Middle frontal gyrus (tissue), 1 donor: ENCODE data around the gene CRYBB1.

Experiments
- DNase-seq: peaks from one replicate; pipeline ENCODE4 v3.0.0-alpha.2; 2015; ENCODE audit warnings: low spot score; ENCODE audit errors: extremely low spot score

The CRYBB1 gene

DNA sequence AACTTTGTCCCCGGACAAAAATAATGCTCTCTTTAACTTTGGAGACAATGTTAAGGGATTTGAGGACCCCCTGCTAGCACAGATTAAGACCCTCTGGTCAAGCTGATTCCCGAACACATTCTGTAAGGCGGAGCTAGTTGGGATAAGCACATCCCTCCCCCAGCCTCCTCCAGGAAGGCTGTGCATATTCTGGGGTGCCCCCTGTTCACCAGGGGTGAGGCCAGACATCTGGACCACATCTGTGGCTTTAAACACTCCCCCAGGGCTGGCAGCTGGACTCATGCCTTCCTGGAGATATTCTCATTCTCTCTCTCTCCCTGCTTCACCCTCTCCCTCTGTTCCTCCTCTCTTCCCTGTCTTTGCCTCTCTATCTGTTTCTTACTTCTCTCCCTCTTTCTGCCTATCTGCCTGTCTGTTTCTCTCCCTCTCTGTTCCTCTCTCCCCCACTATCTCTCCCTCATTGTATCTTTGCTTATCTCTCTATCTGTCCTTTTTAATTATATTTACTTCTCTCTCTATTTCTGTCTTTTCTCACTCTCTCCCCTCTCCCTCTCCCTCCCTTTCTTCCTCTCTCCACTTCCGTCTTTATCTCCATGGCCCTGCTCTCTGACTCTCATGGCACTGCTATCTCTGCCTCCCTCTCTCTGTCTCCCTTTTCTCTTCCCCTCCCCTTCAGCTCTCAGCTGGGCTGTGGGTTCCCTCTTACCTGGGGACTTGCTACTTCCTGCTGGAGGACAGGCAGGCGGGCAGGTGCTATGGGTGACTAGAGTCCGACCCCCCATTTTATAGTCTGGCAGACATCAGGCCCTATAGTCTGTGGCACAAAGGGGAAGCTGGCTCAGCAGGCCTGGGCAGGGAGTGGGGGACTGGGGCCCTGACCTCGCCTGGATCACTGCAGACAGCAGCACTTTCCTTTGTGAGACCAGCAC, at the start of gene CRYBB1:
Gene CRYBB1 (minus strand): TSS at position 757 of the 929 bp plus-strand sequence. CDS start 1,708 bp downstream, outside the sequence.
- no peak for DNase-seq

DNA sequence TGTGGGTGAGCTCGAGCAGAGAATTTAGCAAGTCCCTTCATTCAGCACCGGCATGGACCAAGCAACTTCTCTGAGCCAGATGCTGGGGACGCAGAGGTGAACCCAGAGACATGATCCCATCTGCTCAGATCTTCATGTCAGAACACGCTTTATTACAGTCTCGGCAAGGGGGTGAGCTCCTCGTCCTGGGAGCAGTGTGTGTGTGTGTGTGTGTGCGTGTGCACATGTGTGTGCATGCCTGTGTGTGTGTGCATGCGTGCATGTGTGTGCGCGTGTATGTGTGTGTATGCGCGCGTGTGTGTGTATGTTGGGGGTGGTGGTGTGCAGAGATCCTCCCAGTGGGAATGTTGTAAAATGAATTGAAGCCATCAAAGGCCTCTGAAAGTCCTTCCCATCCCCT, 49.3 kb upstream of the CRYBB1 start:
- DNase-seq, result no peak

DNA sequence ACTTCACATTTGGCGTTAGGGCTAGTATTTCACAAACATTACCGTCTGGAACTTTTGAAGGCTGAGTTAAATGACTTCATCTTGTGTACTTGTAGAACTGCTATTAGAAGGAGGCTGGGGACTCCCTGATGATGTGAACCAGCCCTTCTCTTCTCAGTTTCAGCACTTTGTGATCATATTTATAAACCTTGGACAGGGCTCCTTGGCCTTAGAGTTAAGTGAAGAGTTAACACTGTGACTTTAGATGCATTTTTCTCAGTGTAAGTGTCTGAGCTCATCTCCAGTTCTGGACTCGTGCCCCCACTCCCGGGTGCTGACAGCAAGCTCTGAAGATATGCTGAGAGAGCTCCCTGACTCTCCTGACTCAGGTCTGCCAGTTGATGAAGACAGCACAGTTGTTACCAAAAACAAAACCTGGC, 48.0 kb upstream of the CRYBB1 start:
- no peak for DNase-seq

DNA sequence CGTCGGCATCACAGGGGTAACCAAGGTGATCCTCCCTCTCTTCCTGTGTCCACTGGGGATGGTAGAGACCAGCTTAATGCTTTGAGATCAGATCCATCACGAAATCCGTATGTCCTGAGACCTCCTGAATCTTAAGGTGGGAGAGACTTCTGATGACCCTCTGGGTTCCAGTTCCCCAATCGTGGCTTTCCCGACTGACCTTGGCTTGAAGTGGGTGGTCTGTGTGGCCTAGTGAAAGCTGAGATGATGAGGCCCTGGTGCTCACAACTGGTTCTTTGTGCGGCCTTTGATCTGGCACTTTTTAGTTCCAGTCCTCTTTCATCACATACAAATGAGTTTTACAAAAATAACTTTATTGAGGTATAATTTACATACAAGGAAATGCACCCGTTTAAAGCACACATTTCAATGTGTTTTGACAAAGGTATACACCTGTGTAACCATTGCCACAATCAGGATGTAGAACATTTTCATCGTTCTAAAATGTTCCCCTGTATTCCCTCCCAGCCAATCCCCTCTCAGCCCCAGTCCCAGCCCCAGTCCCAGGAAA, 45.6 kb upstream of the CRYBB1 start:
- no peak for DNase-seq

- no peak for DNase-seq
Observed at GRCh38 chr22:26662160-26662559, 44.3 kb upstream of the CRYBB1 start.

DNA sequence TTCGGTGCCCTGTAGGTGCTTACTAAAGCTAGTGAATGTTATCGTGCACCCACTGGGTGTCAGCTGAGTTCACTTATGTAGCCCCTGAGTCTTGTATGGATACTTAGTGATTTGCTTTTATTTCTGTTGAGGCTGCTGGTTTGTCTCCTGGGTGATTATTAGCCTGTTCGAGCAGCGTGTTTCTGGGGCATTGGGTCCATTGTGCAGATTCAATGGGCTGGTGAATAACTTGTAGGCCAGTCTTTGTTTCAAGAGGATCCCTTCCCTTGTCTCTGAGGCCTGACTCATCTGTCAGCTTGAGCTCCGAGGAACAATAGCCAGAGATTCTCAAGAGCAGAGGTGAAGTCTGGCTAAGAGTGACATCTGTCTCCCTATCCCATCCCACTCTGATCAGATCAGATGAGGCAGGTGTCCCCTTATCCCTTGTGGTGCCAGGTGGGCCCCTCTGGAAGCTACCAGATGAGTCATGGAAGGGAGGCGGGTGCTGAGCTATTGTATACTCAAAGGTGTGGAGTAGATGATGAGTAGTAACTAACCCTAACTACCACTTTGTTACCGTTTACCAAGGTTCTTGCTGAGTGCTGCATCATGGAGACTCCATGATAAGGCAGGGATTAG, 43.2 kb upstream of the CRYBB1 start:
- DNase-seq, result no peak

DNA sequence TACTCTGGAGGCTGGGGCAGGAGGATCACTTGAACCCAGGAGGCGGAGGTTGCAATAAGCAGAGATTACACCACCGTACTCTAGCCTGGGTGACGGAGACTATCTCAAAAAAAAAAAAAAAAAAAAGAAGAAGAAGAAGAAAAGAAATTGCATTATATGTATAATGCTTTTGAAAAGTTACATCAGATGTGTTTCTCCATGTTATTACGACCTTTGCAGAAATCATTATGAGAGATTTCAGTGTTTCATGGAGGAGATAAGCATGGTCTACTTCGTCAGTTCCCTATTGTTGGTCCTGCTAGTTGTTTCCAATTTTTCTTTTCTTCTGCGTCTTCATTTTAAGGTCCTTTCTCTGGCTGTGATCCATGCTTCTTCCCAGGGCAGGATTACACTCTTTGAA, 42.5 kb upstream of the CRYBB1 start:
- no peak for DNase-seq

GRCh38 chr22:26658671-26659478, 41.0 kb upstream of the CRYBB1 start:
- DNase-seq, result no peak

GRCh38 chr22:26658161-26658560, 40.3 kb upstream of the CRYBB1 start:
- DNase-seq, result no peak

- no peak for DNase-seq
Observed at GRCh38 chr22:26656891-26657851, 39.3 kb upstream of the CRYBB1 start, which contains the start of gene MIAT. Gene MIAT, plus strand, starts transcription at chr22:26657588.

- DNase-seq, result no peak
Observed at GRCh38 chr22:26651815-26652214, 34.0 kb upstream of the CRYBB1 start.

- DNase-seq, result no peak
Observed at GRCh38 chr22:26650722-26651421, 33.0 kb upstream of the CRYBB1 start.

- DNase-seq, result no peak
Observed at GRCh38 chr22:26648528-26649388, 30.9 kb upstream of the CRYBB1 start.

- no peak for DNase-seq
Observed at GRCh38 chr22:26648011-26648497, 30.2 kb upstream of the CRYBB1 start.

DNA sequence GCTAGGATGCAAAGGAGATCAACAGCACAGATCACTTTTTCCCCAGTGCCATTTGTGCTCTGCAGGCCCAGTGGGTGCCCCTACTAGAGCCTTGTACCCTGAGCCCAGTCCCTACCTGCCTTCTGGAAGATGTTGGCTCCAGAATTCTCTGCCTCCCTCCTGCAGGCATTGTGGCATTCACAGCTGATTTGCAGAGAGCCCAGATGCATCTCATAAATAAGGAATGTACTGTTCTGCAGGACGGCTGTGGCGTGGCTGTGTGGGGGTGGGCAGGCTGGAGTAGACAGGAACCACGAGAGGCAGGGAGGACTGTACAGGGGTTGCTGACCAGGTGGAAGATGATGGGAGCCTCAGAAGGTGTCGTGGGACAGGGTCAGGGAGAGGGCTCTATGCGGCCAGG, 28.3 kb upstream of the CRYBB1 start:
- DNase-seq, result no peak

DNA sequence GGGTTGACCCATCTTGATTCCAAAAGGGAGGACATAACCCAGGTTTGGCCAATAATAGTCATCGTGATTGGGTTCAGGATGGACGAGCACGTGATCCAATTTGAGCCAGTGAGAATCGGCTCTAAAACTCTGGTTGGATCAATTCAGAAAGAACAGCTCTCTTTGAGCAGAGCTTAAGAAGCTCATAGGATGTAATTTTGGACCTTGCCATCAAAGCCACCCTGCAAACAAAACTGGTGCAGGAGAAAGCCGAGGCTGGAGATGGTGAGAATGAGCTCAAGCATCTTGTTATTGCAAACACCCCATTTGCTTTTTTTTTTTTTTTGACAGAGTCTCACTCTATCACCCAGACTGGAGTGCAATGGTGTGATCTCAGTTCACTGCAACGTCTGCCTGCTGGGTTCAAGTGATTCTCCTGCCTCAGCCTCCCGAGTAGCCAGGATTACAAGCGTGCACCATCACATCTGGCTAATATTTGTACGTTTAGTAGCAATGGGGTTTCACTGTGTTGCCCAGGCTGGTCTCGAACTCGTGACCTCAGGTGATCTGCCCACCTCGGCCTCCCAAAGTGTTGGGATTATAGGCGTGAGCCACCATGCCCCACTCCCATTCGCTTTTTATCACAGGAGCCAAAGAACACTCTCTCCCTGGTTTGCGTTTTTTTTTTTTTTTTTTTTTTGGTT, 25.7 kb upstream of the CRYBB1 start:
- no peak for DNase-seq

GRCh38 chr22:26642465-26643417, 24.9 kb upstream of the CRYBB1 start:
- no peak for DNase-seq
